GM19452 (cell line): ENCODE measurements around the gene FGFRL1.
A peak's percentile ranks its signal among the peaks of the same experiment; 100 is the strongest.

Experiments used
- ATAC-seq: cut with Tn5 transposase; IDR thresholded peaks from one replicate; pipeline ENCODE4 v1.9.1; 2021; ENCODE audit not compliant: unreplicated experiment

Gene FGFRL1

GRCh38 chr4:1011022-1011665, at the start of gene FGFRL1:
Gene FGFRL1 (plus strand): TSS chr4:1011626. CDS start chr4:1012486, 860 bp downstream.
- no peak for ATAC-seq

- no peak for ATAC-seq
These were observed 48.9 kb upstream of the FGFRL1 start for GRCh38 chr4:962231-963208.

GRCh38 chr4:963276-964225, 47.9 kb upstream of the FGFRL1 start:
- no peak for ATAC-seq

- no peak for ATAC-seq
These were observed 46.9 kb upstream of the FGFRL1 start for GRCh38 chr4:964346-965025.

GRCh38 chr4:965048-965765, 46.2 kb upstream of the FGFRL1 start:
- ATAC-seq = no peak

GRCh38 chr4:965766-966134, 45.7 kb upstream of the FGFRL1 start:
- no peak for ATAC-seq

- ATAC-seq = no peak
These were observed 44.9 kb upstream of the FGFRL1 start for GRCh38 chr4:966266-967112.

GRCh38 chr4:967113-968104, 44.0 kb upstream of the FGFRL1 start:
- no peak for ATAC-seq

- no peak for ATAC-seq
These were observed 43.2 kb upstream of the FGFRL1 start for GRCh38 chr4:968221-968620.

- no peak for ATAC-seq
These were observed 42.6 kb upstream of the FGFRL1 start for GRCh38 chr4:968621-969394.

GRCh38 chr4:970046-970745, 41.2 kb upstream of the FGFRL1 start:
- no peak for ATAC-seq

- ATAC-seq = no peak
These were observed 40.4 kb upstream of the FGFRL1 start for GRCh38 chr4:970854-971520.

- ATAC-seq = no peak
These were observed 39.5 kb upstream of the FGFRL1 start for GRCh38 chr4:971666-972500.

GRCh38 chr4:972651-973424, 38.6 kb upstream of the FGFRL1 start:
- ATAC-seq = peak; percentile 38
